K562 (cell line): ENCODE data around the gene PFKFB2. TPM values are rescaled to one million over a fixed set of nuclear protein-coding genes. Genes with fewer than 3 reads are reported as not detected.

Experiments
- ATAC-seq: fragments of 200-7000 bp; cut with Tn5 transposase; 3 replicates; pipeline ENCODE4 v1.9.1; 2020; ENCODE audit warnings: moderate library complexity
- BruUV-seq: library from RNA; stranded (reverse); fragments of 400-500 nt; replicated peaks from 2 replicates; lab custom pipeline; 2021; lab: Mats Ljungman, UMichigan
- CTCF ChIA-PET: fragments of 300-600 bp; formaldehyde crosslinking; extraction: SDS; loops from one replicate; lab custom pipeline; 2021; ENCODE audit warnings: low intra/inter-chr PET ratio; lab: Yijun Ruan, JAX
- POLR2A ChIA-PET: fragments of 300-600, 350-650 bp; sonication (Branson Sonifier 250); formaldehyde crosslinking; extraction: SDS; loops from one replicate; lab custom pipeline; 2021; ENCODE audit warnings: antibody characterized with exemption, inconsistent platforms; lab: Yijun Ruan, JAX
- DNase-seq, 4 experiments: peaks; one replicate each; pipeline versions ENCODE4 v3.0.0 to v3.0.0-alpha.2; 2011 to 2018; ENCODE audit warnings: low spot score in 3 of 4, mixed read lengths in 3 of 4; ENCODE audit errors: extremely low read depth in 1 of 4
- FAIRE-seq: peaks from 2 replicates; lab custom pipeline; 2011; peaks lifted over from hg19 to GRCh38; lab: Jason Lieb, UNC
- H2AFZ ChIP-seq: 2 replicates; pipeline ENCODE4 v1.6.0; 2011; ENCODE audit warnings: low read depth, low read length, control low read depth, inconsistent platforms
- H3K27ac ChIP-seq: fragments of 200-600 bp; 3 replicates; pipeline ENCODE4 v1.8.0; 2011; ENCODE audit warnings: low read depth, mild to moderate bottlenecking, control low read depth, inconsistent platforms, low read length, moderate library complexity, mixed read lengths; ENCODE audit errors: extremely low read depth
- H3K27me3 ChIP-seq, 2 experiments: fragments of 300-600 bp in 1 of 2; 2 replicates in 1 of 2; 3 replicates in 1 of 2; pipeline versions ENCODE4 v1.6.0 to v1.8.0; 2011; ENCODE audit warnings: inconsistent platforms in 2 of 2, low read length in 2 of 2, mild to moderate bottlenecking in 1 of 2, mixed read lengths in 1 of 2, moderate library complexity in 1 of 2; ENCODE audit not compliant: control insufficient read depth in 2 of 2, insufficient read depth in 2 of 2
- H3K36me3 ChIP-seq: fragments of 300-600 bp; 3 replicates; pipeline ENCODE4 v1.8.0; 2011; ENCODE audit warnings: mild to moderate bottlenecking, low read length, inconsistent platforms; ENCODE audit not compliant: control insufficient read depth, insufficient read depth
- H3K4me1 ChIP-seq, 2 experiments: fragments of 200-600 bp in 1 of 2; replicated peaks in 1 of 2; 2 replicates in 1 of 2; 3 replicates in 1 of 2; pipeline versions ENCODE4 v1.5.1 to v1.8.0; 2011; ENCODE audit warnings: inconsistent platforms in 2 of 2, low read length in 2 of 2, mild to moderate bottlenecking in 1 of 2, mixed read lengths in 1 of 2, moderate library complexity in 1 of 2; ENCODE audit not compliant: control insufficient read depth in 2 of 2, insufficient read depth in 2 of 2
- H3K4me2 ChIP-seq: 2 replicates; pipeline ENCODE4 v1.6.1; 2011; ENCODE audit warnings: low read length, control low read depth, inconsistent platforms, mixed read lengths; ENCODE audit not compliant: insufficient read depth
- H3K4me3 ChIP-seq: fragments of 200-600 bp; sonication (generic), shearing (Covaris generic); 2 replicates; pipeline ENCODE4 v1.5.1; 2016; ENCODE audit warnings: control low read depth, inconsistent platforms
- H3K79me2 ChIP-seq: fragments of 200-600 bp; 3 replicates; pipeline ENCODE4 v1.8.0; 2011; ENCODE audit warnings: low read length, inconsistent platforms; ENCODE audit not compliant: control insufficient read depth, insufficient read depth
- H3K9ac ChIP-seq, 2 experiments: 2 replicates each; pipeline versions ENCODE4 v1.6.0 to v1.6.1; 2011; ENCODE audit warnings: low read depth in 2 of 2, low read length in 2 of 2, control low read depth in 1 of 2, inconsistent platforms in 1 of 2, mild to moderate bottlenecking in 1 of 2, mixed read lengths in 1 of 2; ENCODE audit not compliant: insufficient read depth in 1 of 2
- H3K9me1 ChIP-seq: one replicate; pipeline ENCODE4 v1.6.0; 2011; ENCODE audit warnings: inconsistent platforms, mild to moderate bottlenecking, low read length, moderate library complexity; ENCODE audit not compliant: control insufficient read depth, insufficient read depth
- H3K9me3 ChIP-seq: replicated peaks from 2 replicates; pipeline ENCODE4 v1.5.1; 2011; ENCODE audit warnings: low read depth, low read length, inconsistent platforms; ENCODE audit not compliant: control insufficient read depth, insufficient read depth
- H4K20me1 ChIP-seq: replicated peaks from 2 replicates; pipeline ENCODE4 v1.6.1; 2011; ENCODE audit warnings: low read length, inconsistent platforms, mixed read lengths; ENCODE audit not compliant: control insufficient read depth, insufficient read depth
- ARNT ChIP-seq, 2 experiments: fragments of 450-650 bp; IDR thresholded peaks; 2 replicates each; pipeline ENCODE4 v1.6.1; 2016; ENCODE audit warnings: mild to moderate bottlenecking in 1 of 2
- CEBPG ChIP-seq, 3 experiments: fragments of 200-800 bp in 1 of 3; sonication (Bioruptor generic) in 1 of 3; sonication (generic) in 1 of 3; formaldehyde crosslinking in 1 of 3; IDR thresholded peaks in 2 of 3; conservative IDR thresholded peaks in 1 of 3; 2 replicates each; pipeline versions ENCODE4 v1.6.1 to v1.8.0; 2016 to 2022; ENCODE audit warnings: missing compliant biosample characterization in 2 of 3, missing genetic modification characterization in 2 of 3, mild to moderate bottlenecking in 1 of 3, missing genetic modification reagents in 1 of 3
- CHCHD3 ChIP-seq: fragments of 250-450 bp; sonication (Bioruptor Pico); IDR thresholded peaks from 2 replicates; pipeline ENCODE4 v2.1.2; 2022; ENCODE audit warnings: mild to moderate bottlenecking
- L3MBTL2 ChIP-seq: fragments of 450-650 bp; IDR thresholded peaks from 2 replicates; pipeline ENCODE4 v1.6.1; 2016; ENCODE audit warnings: mild to moderate bottlenecking, moderate library complexity
- MXI1 ChIP-seq: IDR thresholded peaks from 2 replicates; pipeline ENCODE4 v1.6.1; 2011; ENCODE audit warnings: low read depth, mild to moderate bottlenecking, improper control_type of control experiment, low read length
- PCBP1 ChIP-seq: fragments of 200-400 bp; formaldehyde crosslinking; IDR thresholded peaks from 2 replicates; pipeline ENCODE4 v1.6.1; 2018; ENCODE audit warnings: mild to moderate bottlenecking, low read depth, low read length; ENCODE audit not compliant: poor library complexity, severe bottlenecking
- PHF8 ChIP-seq: fragments of 200-600 bp; sonication (generic); IDR thresholded peaks from 2 replicates; pipeline ENCODE4 v1.6.1; 2012; ENCODE audit warnings: mixed run types, mild to moderate bottlenecking, inconsistent platforms, low read length, moderate library complexity, borderline replicate concordance
- SMAD3 ChIP-seq: fragments of 450-650 bp; formaldehyde crosslinking; conservative IDR thresholded peaks from 2 replicates; pipeline ENCODE4 v1.4.0; 2020; ENCODE audit warnings: mild to moderate bottlenecking
- ZNF277 ChIP-seq: fragments of 250-450 bp; sonication (Bioruptor Pico); IDR thresholded peaks from 2 replicates; pipeline ENCODE4 v1.8.0; 2022; ENCODE audit warnings: inconsistent platforms, mild to moderate bottlenecking, moderate library complexity, borderline replicate concordance
- ZNF507 ChIP-seq: conservative IDR thresholded peaks from 2 replicates; pipeline ENCODE4 v1.6.1; 2017; ENCODE audit warnings: missing genetic modification characterization, missing compliant biosample characterization
- WGBS: fragments of 100-300 bp; shearing (Covaris generic); methylation state at CpG from one replicate; pipeline ENCODE4 v1.1.6; 2016; ENCODE audit warnings: low coverage, mixed read lengths; ENCODE audit not compliant: insufficient coverage; ENCODE audit errors: missing lambda C conversion rate; 5-methylcytosine and 5-hydroxymethylcytosine counted together
- in situ Hi-C: fragments of 300-500 bp; cut with MboI; formaldehyde crosslinking; loops from 4 replicates; pipeline ENCODE4 v1.15.0; 2018; ENCODE audit warnings: inconsistent platforms, mixed read lengths
- intact Hi-C: fragments of 100-400 bp; cut with micrococcal nuclease; formaldehyde crosslinking; loops from 2 replicates; pipeline ENCODE4 v1.14.2; 2022
- polyA plus RNA-seq, 8 experiments: library from polyadenylated mRNA; depleted of rRNA in 4 of 8; stranded (reverse) in 5 of 8; unstranded in 3 of 8; fragments of >200 nt; fragmentation: Nextera tagmentation in 2 of 8; fragmentation: Illumina TruSeq in 1 of 8; extraction: Ambion mirVana in 2 of 8; extraction: Trizol in 1 of 8; gene quantifications; 2 replicates each; pipeline versions ENCODE4 v1.2.1 to v1.2.3, GENCODE V29; 2011 to 2014; ENCODE audit warnings: inconsistent platforms in 1 of 8, missing spikeins in 1 of 8
- total RNA-seq, 7 experiments: library from RNA; depleted of rRNA in 6 of 7; stranded (reverse); fragments of >200 nt in 6 of 7; fragmentation: Illumina TruSeq in 2 of 7; extraction: Trizol in 2 of 7; gene quantifications; 2 replicates each; pipeline versions ENCODE4 v1.2.1 to v1.2.3, GENCODE V29; 2011 to 2021; ENCODE audit warnings: low replicate concordance in 1 of 7

The PFKFB2 gene
- total and polyA plus RNA-seq, 9 of the 15 experiments (the other 6 are each of a cell fraction or from before 2014, with no cell fraction given), result 6.9 to 26.0 (median 16.4) TPM

GRCh38 chr1:207103892-207104373 lies 50.9 kb downstream of the PFKFB2 start, which contains the start of gene C4BPA:
C4BPA (plus strand) TSS chr1:207104233; CDS start chr1:207113026, 8,793 bp downstream.
- Histone ChIP-seq H3K4me2 (no peak within 1 kb of the TSS), H3K9ac (no peak within 1 kb of the TSS), H3K4me3 (no peak within 1 kb of the TSS), H3K79me2 (no peaks in the 10 kb centered on the region), H3K27ac (no peak within 1 kb of the TSS), H3K9me3 (no peaks in the 10 kb centered on the region), H3K36me3 (no peaks in the 10 kb centered on the region), H3K4me1 (no peaks in the 10 kb centered on the region; a peak in 1 of 5 replicates), H3K9me1 (no peaks in the 10 kb centered on the region), H4K20me1 (no peaks in the 10 kb centered on the region), H2AFZ (no peak within 1 kb of the TSS), H3K27me3 (no peaks in the 10 kb centered on the region)
- DNase-seq, result no peak
- CTCF ChIA-PET, result no interaction called here
- in situ Hi-C loops, result no loop called here
- no TSS peak for BruUV-seq
- POLR2A ChIA-PET, result interaction anchor here (0.6 to 0.8 kb wide), 3 partner anchors 9 to 388 kb away, joined by 3 read pairs; no protein-coding TSS in a partner anchor
- FAIRE-seq, result no peak
- no peak for ATAC-seq
- intact Hi-C loops, result no loop called here
- 49% methylated on average over 7 of the region's 7 CpGs for WGBS
- TF ChIP-seq MXI1 (no peak), PCBP1 (no peak), CEBPG (CRISPR knock-in tag; IDR thresholded peaks at IDR 0.05) (no peak), CEBPG (tag; conservative IDR thresholded peaks at IDR 0.05 in 1 of 2, IDR thresholded peaks at IDR 0.05 in 1 of 2) (peak; percentile 68 to 72), ZNF277 (CRISPR knock-in tag) (no peak), L3MBTL2 (no peak), ZNF507 (tag) (no peak), ARNT (IDR thresholded peaks at IDR 0.05) (no peak), SMAD3 (CRISPR knock-in tag) (no peak), PHF8 (no peak), CHCHD3 (no peak)
